HUES64 (cell line): ENCODE results near the gene TRAPPC10.
"Not testable (repeated sequence)": the region's sequence is repeated elsewhere in the genome, so short reads cannot be mapped to it uniquely, and the experiment has no call there.

Source experiments
- H3K27ac ChIP-seq: 2 replicates; pipeline ENCODE4 v1.7.0; 2013; ENCODE audit warnings: low read depth, low read length, inconsistent platforms
- H3K27me3 ChIP-seq: 2 replicates; pipeline ENCODE4 v1.6.1; 2013; ENCODE audit warnings: mild to moderate bottlenecking, low read length; ENCODE audit not compliant: insufficient read depth
- H3K36me3 ChIP-seq: 2 replicates; pipeline ENCODE4 v1.6.1; 2013; ENCODE audit warnings: mild to moderate bottlenecking, low read length; ENCODE audit not compliant: insufficient read depth
- H3K4me1 ChIP-seq: 2 replicates; pipeline ENCODE4 v1.6.1; 2013; ENCODE audit warnings: mild to moderate bottlenecking, low read length, moderate library complexity; ENCODE audit not compliant: insufficient read depth
- H3K4me3 ChIP-seq: 2 replicates; pipeline ENCODE4 v1.5.1; 2013; ENCODE audit warnings: mild to moderate bottlenecking, low read length, moderate library complexity
- H3K9ac ChIP-seq: 2 replicates; pipeline ENCODE4 v1.6.1; 2013; ENCODE audit warnings: mild to moderate bottlenecking, low read depth, low read length
- H3K9me3 ChIP-seq: 2 replicates; pipeline ENCODE4 v1.6.1; 2013; ENCODE audit warnings: low read depth, low read length; ENCODE audit not compliant: insufficient read depth
- WGBS: fragments of 150-250, 120-280 bp; methylation state at CpG from one replicate; pipeline ENCODE4 v1.1.7; 2013; ENCODE audit warnings: missing lambda C conversion rate; 5-methylcytosine and 5-hydroxymethylcytosine counted together

TRAPPC10 gene

DNA sequence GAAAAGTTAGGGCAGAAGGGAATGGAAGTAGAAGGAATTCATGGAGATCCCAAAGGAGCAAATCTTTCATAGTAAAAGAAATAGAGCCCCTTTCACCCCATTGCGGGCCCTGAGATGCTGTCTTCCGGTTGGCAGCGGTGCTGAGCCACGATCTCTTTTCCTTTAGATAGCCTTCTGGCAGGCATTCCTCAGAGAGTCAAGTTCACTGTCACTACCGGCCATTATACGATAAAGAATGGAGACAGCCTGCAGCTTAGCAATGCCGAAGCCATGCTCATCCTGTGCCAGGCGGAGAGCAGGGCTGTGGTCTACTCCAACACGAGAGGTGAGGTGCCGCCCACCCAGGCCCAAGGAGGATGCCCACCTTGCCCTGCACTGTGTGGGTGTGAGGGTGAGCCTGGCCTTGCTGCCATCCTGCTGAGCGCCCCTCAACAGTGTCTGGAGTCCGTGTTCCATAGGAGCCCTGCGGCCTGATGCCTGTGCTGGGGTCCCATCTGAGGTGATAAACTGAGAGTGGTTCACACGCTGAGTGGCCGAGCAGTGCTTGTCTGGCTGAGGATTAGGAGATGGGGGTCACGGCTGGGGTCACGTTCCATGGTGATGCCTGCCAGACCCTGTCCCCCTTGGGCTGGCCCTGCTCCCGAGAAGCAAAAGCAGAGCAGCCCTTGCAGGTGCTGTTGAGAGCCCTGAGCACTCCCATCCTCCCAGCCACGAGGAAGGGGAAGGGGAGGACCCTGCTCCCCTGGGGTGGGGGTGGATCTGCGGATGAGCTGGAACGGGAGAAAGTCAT, 74.7 kb downstream of the TRAPPC10 start:
- 94% methylated on average over 21 of the region's 21 CpGs for whole genome bisulfite sequencing
- Histone ChIP-seq H3K27me3 (no peaks in the 10 kb centered on the region), H3K27ac (no peak overlapping the region), H3K9me3 (no peaks in the 10 kb centered on the region), H3K4me1 (no peaks in the 10 kb centered on the region), H3K4me3 (no peak overlapping the region), H3K9ac (no peak overlapping the region), H3K36me3 (peaks cover 87% of the 10 kb centered on the region)

DNA sequence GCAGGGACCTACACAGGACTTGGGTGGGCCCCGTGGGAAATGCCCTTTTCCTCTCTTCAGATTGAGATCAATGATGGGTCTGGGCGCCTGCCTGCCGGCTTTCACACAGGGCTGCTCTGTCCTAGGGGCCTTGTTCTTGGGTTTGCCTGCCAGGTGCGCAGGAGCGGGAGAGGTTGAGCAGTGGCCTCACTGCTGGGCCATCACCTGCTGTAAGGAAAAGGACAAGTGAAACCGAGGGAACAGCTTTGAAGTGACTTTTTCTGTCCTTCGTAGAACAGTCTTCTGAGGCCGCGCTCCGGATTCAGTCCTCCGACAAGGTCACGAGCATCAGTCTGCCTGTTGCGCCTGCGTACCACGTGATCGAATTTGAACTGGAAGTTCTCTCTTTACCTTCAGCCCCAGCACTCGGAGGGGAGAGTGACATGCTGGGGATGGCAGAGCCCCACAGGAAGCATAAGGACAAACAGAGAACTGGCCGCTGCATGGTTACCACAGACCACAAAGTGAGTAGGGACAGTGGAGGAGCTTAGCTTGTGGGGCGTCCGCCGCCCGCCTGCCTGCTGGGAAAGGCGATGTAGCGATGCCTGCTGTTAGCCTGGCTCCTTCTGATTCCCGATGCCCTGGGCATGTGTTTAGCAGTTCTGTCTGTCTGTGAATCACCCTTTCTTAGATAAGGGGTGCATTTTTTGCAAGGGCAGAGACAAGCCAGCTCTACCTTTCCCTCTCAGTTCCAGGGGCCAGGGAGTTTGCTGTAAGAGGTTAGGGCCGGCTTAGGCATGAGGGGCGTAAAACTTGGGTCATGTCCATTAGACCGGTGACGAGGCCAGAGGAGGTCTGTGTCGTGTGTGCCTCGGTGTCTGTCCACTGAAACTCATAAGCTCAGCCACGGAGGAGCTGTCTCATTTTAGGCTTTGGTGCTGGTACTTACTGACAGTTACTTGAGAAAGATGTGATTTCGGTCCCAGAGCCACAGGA, 75.6 kb downstream of the TRAPPC10 start:
- no peak overlapping the region for H3K9ac ChIP-seq
- H3K36me3 ChIP-seq, result peaks cover 85% of the 10 kb centered on the region
- no peak overlapping the region for H3K4me3 ChIP-seq

DNA sequence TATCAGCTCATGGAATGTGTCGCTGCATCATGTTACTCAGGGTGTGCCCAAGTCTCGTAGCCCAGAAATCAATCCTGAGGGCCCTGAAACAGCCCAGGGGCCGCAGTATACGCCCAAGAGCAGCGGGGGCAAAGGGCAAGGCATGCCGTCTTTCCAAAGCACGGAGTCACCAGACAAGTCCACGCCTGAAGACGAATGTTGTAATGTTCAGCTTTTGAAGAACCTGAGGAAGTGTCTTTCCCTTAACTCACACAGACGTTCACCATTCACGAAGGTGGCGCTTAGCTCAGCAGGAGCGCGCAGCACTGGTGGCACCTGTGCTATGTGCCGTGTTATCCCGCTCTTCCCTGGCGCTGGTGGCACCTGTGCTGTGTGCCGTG, 76.3 kb downstream of the TRAPPC10 start:
- Histone ChIP-seq H3K9ac (no peak overlapping the region), H3K27ac (no peak overlapping the region), H3K9me3 (no peaks in the 10 kb centered on the region), H3K4me3 (no peak overlapping the region), H3K36me3 (peaks cover 84% of the 10 kb centered on the region), H3K27me3 (no peaks in the 10 kb centered on the region), H3K4me1 (no peaks in the 10 kb centered on the region)
- whole genome bisulfite sequencing, result 95% methylated on average over 18 of the region's 18 CpGs

More for the DNA sequence above, 75.6 kb downstream of the TRAPPC10 start:
- Histone ChIP-seq H3K27me3 (no peaks in the 10 kb centered on the region), H3K27ac (no peak overlapping the region), H3K9me3 (no peaks in the 10 kb centered on the region), H3K4me1 (no peaks in the 10 kb centered on the region)
- WGBS, result 97% methylated on average over 33 of the region's 33 CpGs

DNA sequence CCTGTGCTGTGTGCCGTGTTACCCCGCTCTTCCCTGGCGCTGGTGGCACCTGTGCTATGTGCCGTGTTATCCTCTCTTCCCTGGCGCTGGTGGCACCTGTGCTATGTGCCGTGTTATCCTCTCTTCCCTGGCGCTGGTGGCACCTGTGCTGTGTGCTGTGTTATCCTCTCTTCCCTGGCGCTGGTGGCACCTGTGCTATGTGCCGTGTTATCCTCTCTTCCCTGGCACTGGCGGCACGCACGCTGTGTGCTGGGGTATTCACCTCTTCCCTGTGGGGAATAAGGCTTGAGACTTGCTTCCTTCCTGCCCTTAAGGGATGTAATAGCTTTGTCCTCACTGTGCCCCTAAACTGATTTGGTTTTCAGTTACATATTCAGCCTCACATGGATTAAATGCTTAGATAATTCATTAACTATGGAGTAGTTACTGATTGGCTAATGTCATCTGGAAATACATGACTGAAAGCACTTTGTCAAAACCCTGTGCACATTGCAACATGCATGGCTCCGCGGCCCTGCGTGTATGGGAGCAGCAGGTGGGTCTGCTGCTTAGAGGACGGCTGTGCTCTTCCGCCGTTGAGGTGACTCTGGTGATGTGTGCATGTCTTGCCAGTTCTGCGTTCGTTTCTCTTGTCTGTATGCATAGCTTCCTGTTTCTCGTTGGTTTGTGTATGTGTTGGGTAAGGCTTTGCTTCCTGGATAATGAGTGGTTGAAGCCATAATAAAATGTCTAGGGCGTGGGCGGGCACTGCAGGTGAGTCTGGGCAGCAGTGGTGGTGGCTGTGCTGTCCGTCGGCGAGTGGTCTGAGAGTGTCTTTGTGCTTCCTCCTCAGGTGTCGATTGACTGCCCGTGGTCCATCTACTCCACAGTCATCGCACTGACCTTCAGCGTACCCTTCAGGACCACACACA, 77.1 kb downstream of the TRAPPC10 start:
- Histone ChIP-seq H3K9me3 (no peaks in the 10 kb centered on the region), H3K36me3 (peaks cover 84% of the 10 kb centered on the region), H3K9ac (no peak overlapping the region), H3K4me1 (no peaks in the 10 kb centered on the region), H3K27me3 (no peaks in the 10 kb centered on the region), H3K27ac (no peak overlapping the region), H3K4me3 (no peak overlapping the region)
- WGBS, result 96% methylated on average over 30 of the region's 30 CpGs

DNA sequence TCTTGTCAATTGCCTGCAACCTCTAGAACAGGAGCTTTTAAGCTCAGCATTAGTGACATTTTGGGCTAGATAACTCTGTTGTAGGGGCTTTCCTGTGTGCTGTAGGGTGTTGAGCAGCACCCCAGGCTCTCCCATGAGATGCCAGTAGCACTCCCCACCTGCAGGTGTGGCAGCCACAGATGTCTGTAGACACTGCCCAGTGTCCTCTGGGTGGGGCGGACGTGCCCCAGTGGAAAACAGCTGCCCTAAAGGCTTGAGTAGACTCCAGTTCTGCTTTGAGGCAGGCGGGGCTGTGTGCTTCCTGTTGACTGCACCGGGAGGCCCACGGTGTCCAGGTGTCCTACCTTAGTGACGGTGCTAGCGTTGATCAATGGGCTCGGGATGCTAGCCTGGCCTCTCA, 78.2 kb downstream of the TRAPPC10 start:
- WGBS, result 93% methylated on average over 8 of the region's 8 CpGs
- no peaks in the 10 kb centered on the region for H3K4me1 ChIP-seq
- no peak overlapping the region for H3K27ac ChIP-seq
- peaks cover 78% of the 10 kb centered on the region for H3K36me3 ChIP-seq
- H3K4me3 ChIP-seq, result no peak overlapping the region
- no peak overlapping the region for H3K9ac ChIP-seq
- H3K9me3 ChIP-seq, result no peaks in the 10 kb centered on the region
- H3K27me3 ChIP-seq, result no peaks in the 10 kb centered on the region

DNA sequence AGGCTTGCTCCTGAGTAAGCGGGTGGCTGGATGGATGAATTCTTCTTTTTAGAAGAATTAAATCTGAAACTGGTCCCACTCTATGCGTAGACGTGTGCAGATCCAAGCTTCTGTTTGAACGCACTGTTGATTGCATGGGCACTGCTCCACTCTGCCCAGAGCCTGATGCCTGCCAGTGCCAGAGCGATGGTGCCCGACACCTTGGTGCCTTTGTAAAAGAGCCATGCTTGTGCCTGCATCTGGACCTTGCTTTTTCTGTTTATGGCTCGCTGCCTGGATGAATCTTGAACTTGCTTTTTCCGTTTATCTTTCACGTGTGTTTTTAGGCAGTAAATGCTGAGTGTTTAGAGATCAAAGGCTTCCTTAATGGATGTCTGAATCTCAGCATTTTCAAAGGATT, 80.1 kb downstream of the TRAPPC10 start:
- H3K27me3 ChIP-seq, result no peaks in the 10 kb centered on the region
- no peak overlapping the region for H3K9ac ChIP-seq
- H3K4me3 ChIP-seq, result no peak overlapping the region
- H3K36me3 ChIP-seq, result peaks cover 65% of the 10 kb centered on the region
- no peaks in the 10 kb centered on the region for H3K9me3 ChIP-seq
- WGBS, result 96% methylated on average over 9 of the region's 9 CpGs
- H3K4me1 ChIP-seq, result no peaks in the 10 kb centered on the region
- no peak overlapping the region for H3K27ac ChIP-seq

DNA sequence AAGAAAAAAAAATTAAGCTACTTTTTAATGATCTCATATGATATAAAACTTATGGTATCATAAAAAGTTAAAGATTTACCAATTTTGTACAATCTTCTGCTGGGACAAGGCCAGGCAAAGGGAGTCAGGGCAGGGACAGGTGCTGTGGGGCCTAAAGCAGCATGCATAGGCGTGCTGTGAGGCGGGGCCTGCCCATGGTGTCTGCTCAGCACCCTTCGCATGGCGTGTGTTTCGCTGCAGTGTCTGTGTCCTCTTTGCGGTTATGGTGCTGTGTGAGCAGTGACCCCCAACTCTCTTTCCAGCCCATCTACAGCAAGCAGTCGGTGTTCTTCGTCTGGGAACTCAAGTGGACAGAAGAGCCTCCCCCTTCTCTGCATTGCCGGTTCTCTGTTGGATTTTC, 81.7 kb downstream of the TRAPPC10 start:
- H3K9ac ChIP-seq, result no peak overlapping the region
- H3K9me3 ChIP-seq, result no peaks in the 10 kb centered on the region
- no peak overlapping the region for H3K27ac ChIP-seq
- 95% methylated on average over 9 of the region's 9 CpGs for WGBS
- H3K36me3 ChIP-seq, result peaks cover 50% of the 10 kb centered on the region
- H3K4me3 ChIP-seq, result no peak overlapping the region
- H3K4me1 ChIP-seq, result no peaks in the 10 kb centered on the region
- no peaks in the 10 kb centered on the region for H3K27me3 ChIP-seq

DNA sequence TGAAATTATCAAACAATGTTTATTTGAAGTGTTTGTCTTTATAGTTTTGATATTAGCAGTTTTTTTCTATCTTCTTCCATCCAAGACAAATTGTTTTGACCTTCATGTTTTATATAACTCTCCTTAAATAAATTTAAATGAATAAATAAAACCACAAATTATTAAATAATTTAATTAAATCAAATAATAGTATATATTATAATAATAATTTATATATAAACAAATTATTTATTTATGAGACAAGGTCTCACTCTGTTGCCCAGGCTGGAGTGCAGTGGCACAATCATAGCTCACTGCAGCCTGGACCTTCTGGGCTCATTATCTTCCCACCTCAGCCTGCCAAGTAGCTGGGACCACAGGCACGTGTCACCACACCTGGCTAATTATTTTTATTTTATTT, 82.7 kb downstream of the TRAPPC10 start:
- Histone ChIP-seq H3K27ac (no peak overlapping the region), H3K4me1 (no peaks in the 10 kb centered on the region), H3K9ac (no peak overlapping the region), H3K36me3 (peaks cover 41% of the 10 kb centered on the region), H3K27me3 (no peaks in the 10 kb centered on the region), H3K4me3 (no peak overlapping the region), H3K9me3 (no peaks in the 10 kb centered on the region)
- no CpG with 5 or more reads among the region's 1 CpG for WGBS

DNA sequence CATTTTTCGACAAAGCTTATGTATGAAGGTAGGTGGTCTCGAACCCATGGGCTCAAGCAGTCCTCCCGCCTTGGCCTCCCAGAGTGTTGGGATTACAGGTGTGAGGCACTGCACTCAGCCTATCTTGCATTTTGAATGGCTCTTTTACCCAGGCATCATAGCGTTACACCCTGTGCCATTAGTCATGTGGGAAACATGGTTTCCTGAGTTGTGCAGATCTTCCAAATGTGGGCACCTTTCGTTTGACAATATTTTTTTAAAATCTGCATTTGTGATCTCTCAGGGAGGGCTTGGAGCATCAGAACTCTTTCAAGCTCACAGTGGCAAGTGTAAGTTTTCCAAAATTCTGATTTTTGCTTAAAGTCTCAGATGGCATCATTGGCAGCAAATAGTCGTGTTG, 86.4 kb downstream of the TRAPPC10 start:
- H3K4me3 ChIP-seq, H3K27ac ChIP-seq, H3K27me3 ChIP-seq, H3K4me1 ChIP-seq, H3K9ac ChIP-seq, H3K9me3 ChIP-seq: not testable (repeated sequence)
- WGBS, result no CpG with 5 or more reads among the region's 6 CpGs
- H3K36me3 ChIP-seq, result peaks cover 13% of the 10 kb centered on the region

DNA sequence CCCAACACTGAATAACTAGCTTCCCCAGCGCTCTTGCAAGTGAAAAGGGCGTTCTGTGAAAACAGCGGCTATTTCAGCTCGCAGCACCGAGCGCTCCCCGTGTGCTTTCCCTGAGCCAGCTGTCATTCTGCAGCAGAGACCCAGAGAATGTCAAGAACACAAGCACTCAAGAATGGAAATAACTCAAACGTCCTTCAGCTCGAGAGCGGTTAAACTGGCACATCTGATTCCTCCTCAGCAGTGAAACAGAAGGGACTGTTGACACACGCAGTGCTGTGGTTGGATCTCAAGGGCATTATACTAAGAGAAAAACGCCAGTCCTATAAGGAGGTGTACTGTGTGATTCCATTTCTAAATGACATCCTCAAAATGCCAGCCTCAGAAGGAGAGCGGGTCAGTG, 86.9 kb downstream of the TRAPPC10 start:
- H3K27me3 ChIP-seq, result not testable (repeated sequence)
- WGBS, result no CpG with 5 or more reads among the region's 13 CpGs

More for the DNA sequence above, 86.9 kb downstream of the TRAPPC10 start:
- H3K4me1 ChIP-seq, H3K27ac ChIP-seq, H3K4me3 ChIP-seq, H3K9me3 ChIP-seq, H3K36me3 ChIP-seq, H3K9ac ChIP-seq: not testable (repeated sequence)
